Measurements from ENCODE around the gene GTF3C5. TPM values are rescaled to one million over a fixed set of nuclear protein-coding genes. Genes with fewer than 3 reads are reported as not detected.
A peak's percentile ranks its signal among the peaks of the same experiment; 100 is the strongest.

GTF3C5 gene
- total RNA-seq, 2 experiments from 2014 or later: 89.3 to 95.7 TPM

- Mint-ChIP-seq H3K36me3 (ENCODE audit: low read depth) (peaks cover 51% of the 10 kb centered on the region), H3K9me3 (ENCODE audit: insufficient read depth) (no peaks in the 10 kb centered on the region), H3K27ac (no peak overlapping the region), H3K4me3 (no peak overlapping the region), H3K4me1 (ENCODE audit: low read depth) (peaks cover 12% of the 10 kb centered on the region), H3K27me3 (ENCODE audit: low read depth) (no peaks in the 10 kb centered on the region)
- ATAC-seq: no peak
- ChIA-PET POLR2A (interaction anchor here (0.7 to 1.6 kb wide), 2 partner anchors 14 to 19 kb away, joined by 3 to 5 read pairs; partner anchors contain the start of gene GTF3C5), CTCF (interaction anchor here (0.6 to 7.9 kb wide), 15 partner anchors 8 to 148 kb away, joined by 3 to 52 read pairs (median 5); partner anchors contain the start of gene GTF3C5)
- DNase-seq: no peak
Observed at GRCh38 chr9:133049043-133049442, 18.2 kb downstream of the GTF3C5 start.

GRCh38 chr9:133050142-133050541, 19.3 kb downstream of the GTF3C5 start:
- no peak overlapping the region for H3K27ac Mint-ChIP-seq
- no peak overlapping the region for H3K4me3 Mint-ChIP-seq
- peaks cover 49% of the 10 kb centered on the region for H3K36me3 Mint-ChIP-seq (ENCODE audit: low read depth)
- DNase-seq (no peak), ATAC-seq (no peak)
- ChIA-PET CTCF (interaction anchor here (1.1 to 7.9 kb wide), 4 partner anchors 10 to 93 kb away, joined by 4 to 52 read pairs (median 6); no protein-coding TSS in a partner anchor), POLR2A (no interaction called here)
- H3K4me1 Mint-ChIP-seq (ENCODE audit: low read depth): peaks cover 9% of the 10 kb centered on the region
- H3K27me3 Mint-ChIP-seq (ENCODE audit: low read depth): no peaks in the 10 kb centered on the region
- H3K9me3 Mint-ChIP-seq (ENCODE audit: insufficient read depth): no peaks in the 10 kb centered on the region

GRCh38 chr9:133050781-133051180, 20.0 kb downstream of the GTF3C5 start:
- no peaks in the 10 kb centered on the region for H3K9me3 Mint-ChIP-seq (ENCODE audit: insufficient read depth)
- peaks cover 47% of the 10 kb centered on the region for H3K36me3 Mint-ChIP-seq (ENCODE audit: low read depth)
- H3K27me3 Mint-ChIP-seq (ENCODE audit: low read depth): no peaks in the 10 kb centered on the region
- ATAC-seq (no peak), DNase-seq (no peak)
- H3K27ac Mint-ChIP-seq: no peak overlapping the region
- peaks cover 9% of the 10 kb centered on the region for H3K4me1 Mint-ChIP-seq (ENCODE audit: low read depth)
- POLR2A ChIA-PET: no interaction called here
- no peak overlapping the region for H3K4me3 Mint-ChIP-seq
- CTCF ChIA-PET: interaction anchor here (1.1 to 7.9 kb wide), 4 partner anchors 9 to 93 kb away, joined by 4 to 52 read pairs (median 6); no protein-coding TSS in a partner anchor

- Mint-ChIP-seq H3K4me1 (ENCODE audit: low read depth) (peaks cover 12% of the 10 kb centered on the region), H3K27me3 (ENCODE audit: low read depth) (no peaks in the 10 kb centered on the region), H3K9me3 (ENCODE audit: insufficient read depth) (no peaks in the 10 kb centered on the region), H3K36me3 (ENCODE audit: low read depth) (peaks cover 52% of the 10 kb centered on the region), H3K27ac (no peak overlapping the region), H3K4me3 (no peak overlapping the region)
- CTCF ChIA-PET: interaction anchor here (2.4 to 7.9 kb wide), 2 partner anchors 29 to 92 kb away, joined by 5 to 52 read pairs; no protein-coding TSS in a partner anchor
- POLR2A ChIA-PET: no interaction called here
- DNase-seq (no peak), ATAC-seq (no peak)
Observed at GRCh38 chr9:133051281-133051900, 20.6 kb downstream of the GTF3C5 start.

GRCh38 chr9:133051966-133052539, 21.3 kb downstream of the GTF3C5 start:
- CTCF ChIA-PET: interaction anchor here (2.4 to 7.9 kb wide), 2 partner anchors 30 to 91 kb away, joined by 5 to 52 read pairs; no protein-coding TSS in a partner anchor
- Mint-ChIP-seq H3K4me1 (ENCODE audit: low read depth) (peaks cover 19% of the 10 kb centered on the region), H3K36me3 (ENCODE audit: low read depth) (peaks cover 50% of the 10 kb centered on the region), H3K9me3 (ENCODE audit: insufficient read depth) (no peaks in the 10 kb centered on the region), H3K4me3 (no peak overlapping the region), H3K27me3 (ENCODE audit: low read depth) (no peaks in the 10 kb centered on the region), H3K27ac (no peak overlapping the region)
- POLR2A ChIA-PET: no interaction called here
- DNase-seq: no peak
- no peak for ATAC-seq

GRCh38 chr9:133054194-133054890, 23.5 kb downstream of the GTF3C5 start:
- no peak overlapping the region for H3K27ac Mint-ChIP-seq
- CTCF ChIA-PET: interaction anchor here (7.9 kb wide), 1 partner anchor 89 kb away, joined by 52 read pairs; no protein-coding TSS in a partner anchor
- ATAC-seq: no peak

GRCh38 chr9:133054966-133055365, 24.2 kb downstream of the GTF3C5 start:
- no peak overlapping the region for H3K27ac Mint-ChIP-seq
- CTCF ChIA-PET: interaction anchor here (7.9 kb wide), 1 partner anchor 88 kb away, joined by 52 read pairs; no protein-coding TSS in a partner anchor
- POLR2A ChIA-PET: no interaction called here
- H3K36me3 Mint-ChIP-seq (ENCODE audit: low read depth): peaks cover 60% of the 10 kb centered on the region
- no peak for ATAC-seq
- no peaks in the 10 kb centered on the region for H3K9me3 Mint-ChIP-seq (ENCODE audit: insufficient read depth)
- no peak overlapping the region for H3K4me3 Mint-ChIP-seq
- DNase-seq: no peak
- H3K4me1 Mint-ChIP-seq (ENCODE audit: low read depth): peaks cover 44% of the 10 kb centered on the region
- H3K27me3 Mint-ChIP-seq (ENCODE audit: low read depth): no peaks in the 10 kb centered on the region

More at GRCh38 chr9:133054194-133054890, 23.5 kb downstream of the GTF3C5 start:
- Mint-ChIP-seq H3K27me3 (ENCODE audit: low read depth) (no peaks in the 10 kb centered on the region), H3K4me1 (ENCODE audit: low read depth) (peaks cover 40% of the 10 kb centered on the region), H3K9me3 (ENCODE audit: insufficient read depth) (no peaks in the 10 kb centered on the region), H3K36me3 (ENCODE audit: low read depth) (peaks cover 63% of the 10 kb centered on the region), H3K4me3 (no peak overlapping the region)
- POLR2A ChIA-PET: no interaction called here
- DNase-seq: no peak

- H3K27ac Mint-ChIP-seq: peak overlapping the region; percentile 72
- CTCF ChIA-PET: interaction anchor here (1.6 to 2.8 kb wide), 3 partner anchors 7 to 92 kb away, joined by 6 to 20 read pairs (median 8); no protein-coding TSS in a partner anchor
Observed at GRCh38 chr9:133055788-133056420, 25.1 kb downstream of the GTF3C5 start.

GRCh38 chr9:133056533-133056932, 25.7 kb downstream of the GTF3C5 start:
- Mint-ChIP-seq H3K9me3 (ENCODE audit: insufficient read depth) (no peaks in the 10 kb centered on the region), H3K36me3 (ENCODE audit: low read depth) (peaks cover 53% of the 10 kb centered on the region), H3K4me1 (ENCODE audit: low read depth) (peaks cover 59% of the 10 kb centered on the region), H3K27me3 (ENCODE audit: low read depth) (no peaks in the 10 kb centered on the region), H3K4me3 (no peak overlapping the region), H3K27ac (peak overlapping the region; percentile 72)
- no peak for ATAC-seq
- DNase-seq: no peak
- CTCF ChIA-PET: interaction anchor here (1.0 to 2.8 kb wide), 6 partner anchors 8 to 91 kb away, joined by 3 to 20 read pairs (median 7); no protein-coding TSS in a partner anchor
- POLR2A ChIA-PET: interaction anchor here (0.9 to 1.4 kb wide), 2 partner anchors 25 to 88 kb away, joined by 3 to 4 read pairs; no protein-coding TSS in a partner anchor

More at GRCh38 chr9:133055788-133056420, 25.1 kb downstream of the GTF3C5 start:
- Mint-ChIP-seq H3K9me3 (ENCODE audit: insufficient read depth) (no peaks in the 10 kb centered on the region), H3K36me3 (ENCODE audit: low read depth) (peaks cover 55% of the 10 kb centered on the region), H3K4me1 (ENCODE audit: low read depth) (peaks cover 52% of the 10 kb centered on the region), H3K27me3 (ENCODE audit: low read depth) (no peaks in the 10 kb centered on the region), H3K4me3 (no peak overlapping the region)
- no peak for DNase-seq
- POLR2A ChIA-PET: interaction anchor here (0.9 kb wide), 1 partner anchor 24 kb away, joined by 3 read pairs; no protein-coding TSS in a partner anchor
- ATAC-seq: no peak

GRCh38 chr9:133057006-133057405, 26.2 kb downstream of the GTF3C5 start:
- ChIA-PET POLR2A (interaction anchor here (1.4 kb wide), 1 partner anchor 87 kb away, joined by 4 read pairs; no protein-coding TSS in a partner anchor), CTCF (interaction anchor here (1.0 to 2.8 kb wide), 6 partner anchors 9 to 91 kb away, joined by 3 to 20 read pairs (median 7); no protein-coding TSS in a partner anchor)
- H3K36me3 Mint-ChIP-seq (ENCODE audit: low read depth): peaks cover 50% of the 10 kb centered on the region
- peaks cover 56% of the 10 kb centered on the region for H3K4me1 Mint-ChIP-seq (ENCODE audit: low read depth)
- ATAC-seq (peak; percentile 37), DNase-seq (peak; percentile 53)
- peak overlapping the region; percentile 94 for H3K27ac Mint-ChIP-seq
- no peaks in the 10 kb centered on the region for H3K9me3 Mint-ChIP-seq (ENCODE audit: insufficient read depth)
- H3K27me3 Mint-ChIP-seq (ENCODE audit: low read depth): no peaks in the 10 kb centered on the region
- H3K4me3 Mint-ChIP-seq: no peak overlapping the region

GRCh38 chr9:133057553-133057952, 26.8 kb downstream of the GTF3C5 start:
- ATAC-seq (no peak), DNase-seq (no peak)
- Mint-ChIP-seq H3K9me3 (ENCODE audit: insufficient read depth) (no peaks in the 10 kb centered on the region), H3K27ac (peak overlapping the region; percentile 94), H3K27me3 (ENCODE audit: low read depth) (no peaks in the 10 kb centered on the region), H3K4me1 (ENCODE audit: low read depth) (peaks cover 56% of the 10 kb centered on the region), H3K36me3 (ENCODE audit: low read depth) (peaks cover 46% of the 10 kb centered on the region), H3K4me3 (no peak overlapping the region)
- CTCF ChIA-PET: interaction anchor here (1.0 to 2.8 kb wide), 7 partner anchors 9 to 129 kb away, joined by 3 to 20 read pairs (median 6); no protein-coding TSS in a partner anchor
- POLR2A ChIA-PET: interaction anchor here (1.4 kb wide), 1 partner anchor 87 kb away, joined by 4 read pairs; no protein-coding TSS in a partner anchor
